Endothelial cell of umbilical vein (primary cell): ENCODE results near the gene PDE1A. TPM values are rescaled to one million over a fixed set of nuclear protein-coding genes. Genes with fewer than 3 reads are reported as not detected.

ENCODE experiments used
- BruUV-seq: library from RNA; stranded (reverse); fragments of 400-500 nt; replicated peaks from 2 replicates; lab custom pipeline; 2021; lab: Mats Ljungman, UMichigan
- CTCF ChIA-PET: fragments of 300-600, 350-600 bp; sonication (Branson Sonifier 250); formaldehyde crosslinking; loops from one replicate; lab custom pipeline; 2021; ENCODE audit warnings: antibody characterized with exemption, inconsistent platforms; lab: Charles Lee
- POLR2A ChIA-PET: fragments of 300-600, 350-600 bp; sonication (Branson Sonifier 250); formaldehyde crosslinking; loops from one replicate; lab custom pipeline; 2021; ENCODE audit warnings: antibody characterized with exemption, inconsistent platforms; lab: Charles Lee
- DNase-seq: peaks from one replicate; pipeline ENCODE4 v3.0.0-alpha.2; 2011; ENCODE audit warnings: low read depth, low spot score
- FAIRE-seq: peaks from 2 replicates; lab custom pipeline; 2011; peaks lifted over from hg19 to GRCh38; lab: Jason Lieb, UNC
- H2AFZ ChIP-seq: 2 replicates; pipeline ENCODE4 v1.6.0; 2012; ENCODE audit warnings: low read depth, low read length, control low read depth, inconsistent platforms
- H3K27ac ChIP-seq: 2 replicates; pipeline ENCODE4 v1.5.1; 2011; ENCODE audit warnings: low read depth, mild to moderate bottlenecking, control low read depth, low read length, moderate library complexity; ENCODE audit not compliant: insufficient read depth
- H3K27me3 ChIP-seq, 2 experiments: 2 replicates each; pipeline versions ENCODE4 v1.6.0 to v1.6.1; 2011; ENCODE audit warnings: low read length in 2 of 2, mixed read lengths in 1 of 2; ENCODE audit not compliant: control insufficient read depth in 2 of 2, insufficient read depth in 2 of 2
- H3K36me3 ChIP-seq, 2 experiments: 2 replicates in 1 of 2; 3 replicates in 1 of 2; pipeline ENCODE4 v1.5.1; 2011; ENCODE audit warnings: low read length in 2 of 2, mild to moderate bottlenecking in 1 of 2, moderate library complexity in 1 of 2; ENCODE audit not compliant: control insufficient read depth in 2 of 2, insufficient read depth in 2 of 2; ENCODE audit errors: extremely low read depth in 1 of 2
- H3K4me1 ChIP-seq: 3 replicates; pipeline ENCODE4 v1.5.1; 2011; ENCODE audit warnings: mild to moderate bottlenecking, low read length; ENCODE audit not compliant: control insufficient read depth, insufficient read depth; ENCODE audit errors: extremely low read depth
- H3K4me2 ChIP-seq: 2 replicates; pipeline ENCODE4 v1.6.1; 2011; ENCODE audit warnings: low read length, control low read depth, mixed read lengths; ENCODE audit not compliant: insufficient read depth
- H3K4me3 ChIP-seq, 3 experiments: fragments of 200-600 bp in 1 of 3; sonication (generic), shearing (Covaris generic) in 1 of 3; replicated peaks in 1 of 3; 2 replicates each; pipeline ENCODE4 v1.5.1; 2011 to 2016; ENCODE audit warnings: control low read depth in 3 of 3, low read length in 3 of 3, mild to moderate bottlenecking in 2 of 3, inconsistent platforms in 1 of 3, low read depth in 1 of 3, moderate library complexity in 1 of 3; ENCODE audit not compliant: insufficient read depth in 1 of 3
- H3K79me2 ChIP-seq: 2 replicates; pipeline ENCODE4 v1.6.0; 2012; ENCODE audit warnings: low read length, inconsistent platforms; ENCODE audit not compliant: control insufficient read depth, insufficient read depth
- H3K9ac ChIP-seq: replicated peaks from 2 replicates; pipeline ENCODE3; 2011; ENCODE audit warnings: low read length, control low read depth; ENCODE audit not compliant: insufficient read depth; ENCODE audit errors: extremely low read depth
- H3K9me1 ChIP-seq: replicated peaks from 3 replicates; pipeline ENCODE4 v1.6.0; 2011; ENCODE audit warnings: mild to moderate bottlenecking, low read length; ENCODE audit not compliant: control insufficient read depth, insufficient read depth; ENCODE audit errors: extremely low read depth
- H3K9me3 ChIP-seq: replicated peaks from 2 replicates; pipeline ENCODE4 v1.5.1; 2012; ENCODE audit warnings: low read length, inconsistent platforms; ENCODE audit not compliant: control insufficient read depth, insufficient read depth
- H4K20me1 ChIP-seq: replicated peaks from 2 replicates; pipeline ENCODE3; 2011; ENCODE audit warnings: mild to moderate bottlenecking, low read length; ENCODE audit not compliant: control insufficient read depth, insufficient read depth; ENCODE audit errors: extremely low read depth
- EZH2 ChIP-seq: IDR thresholded peaks from 2 replicates; pipeline ENCODE4 v1.6.1; 2012; ENCODE audit warnings: borderline replicate concordance, low read depth, mild to moderate bottlenecking, moderate library complexity, low read length, inconsistent platforms; ENCODE audit not compliant: severe bottlenecking
- FOS ChIP-seq: IDR thresholded peaks from 2 replicates; pipeline ENCODE4 v1.6.1; 2011; ENCODE audit warnings: mild to moderate bottlenecking, low read length, moderate library complexity, borderline replicate concordance; ENCODE audit not compliant: insufficient read depth
- GATA2 ChIP-seq: IDR thresholded peaks from 2 replicates; pipeline ENCODE4 v1.7.0; 2011; ENCODE audit warnings: low read depth, mild to moderate bottlenecking, moderate library complexity, mixed read lengths, low read length; ENCODE audit not compliant: insufficient read length, insufficient read depth
- JUN ChIP-seq: IDR thresholded peaks from 2 replicates; pipeline ENCODE4 v1.6.1; 2011; ENCODE audit warnings: borderline replicate concordance, low read depth; ENCODE audit not compliant: insufficient read length, insufficient read depth
- MYC ChIP-seq: IDR thresholded peaks from one replicate; pipeline ENCODE4 v1.6.1; 2011; ENCODE audit warnings: mild to moderate bottlenecking, low read depth, low read length
- POLR2A ChIP-seq: IDR thresholded peaks from 2 replicates; pipeline ENCODE4 v1.6.1; 2012; ENCODE audit warnings: low read depth, mild to moderate bottlenecking, control low read depth, low read length
- POLR2AphosphoS5 ChIP-seq: IDR thresholded peaks from 2 replicates; pipeline ENCODE4 v1.6.1; 2012; ENCODE audit warnings: low read depth, mild to moderate bottlenecking, control low read depth, low read length, moderate library complexity; ENCODE audit not compliant: insufficient read depth
- dilution Hi-C: fragments of 300-500 bp; cut with MboI; formaldehyde crosslinking; loops from one replicate; pipeline ENCODE4 v1.15.0; 2019; ENCODE audit warnings: low sequenced_read_pairs; ENCODE audit not compliant: extremely low pct_ligation_motif_present
- intact Hi-C: fragments of 100-400 bp; cut with micrococcal nuclease; formaldehyde crosslinking; loops from one replicate; pipeline ENCODE4 v1.10.0; 2022
- polyA plus RNA-seq, 4 experiments: library from polyadenylated mRNA; depleted of rRNA in 3 of 4; stranded (reverse) in 3 of 4; unstranded in 1 of 4; fragments of >200 nt; gene quantifications; 2 replicates each; pipeline versions ENCODE4 v1.2.1 to v1.2.3, GENCODE V29; 2011 to 2012; ENCODE audit warnings: missing spikeins in 1 of 4
- total RNA-seq: library from RNA; stranded (reverse); gene quantifications from 2 replicates; pipeline ENCODE4 v1.2.3, GENCODE V29; 2021
- TF ChIP-seq, protein P1 (sequence below): IDR thresholded peaks from 2 replicates; pipeline ENCODE4 v1.6.1; 2011; ENCODE audit not compliant: insufficient read depth, insufficient read length
- TF ChIP-seq, protein P2 (sequence below), 2 donors: IDR thresholded peaks; 1 replicate in 1 of 2; 2 replicates in 1 of 2; pipeline ENCODE4 v1.5.1; 2011; ENCODE audit warnings: low read length in 2 of 2, mild to moderate bottlenecking in 2 of 2, moderate library complexity in 2 of 2, control low read depth in 1 of 2, inconsistent platforms in 1 of 2, low read depth in 1 of 2; ENCODE audit not compliant: insufficient read depth in 1 of 2; ENCODE audit errors: extremely low read depth in 1 of 2

Gene PDE1A
- total and polyA plus RNA-seq, 2 donors (not counting 3 experiments of a cell fraction or from before 2014, with no cell fraction given) = 0.43 to 0.49 TPM

DNA sequence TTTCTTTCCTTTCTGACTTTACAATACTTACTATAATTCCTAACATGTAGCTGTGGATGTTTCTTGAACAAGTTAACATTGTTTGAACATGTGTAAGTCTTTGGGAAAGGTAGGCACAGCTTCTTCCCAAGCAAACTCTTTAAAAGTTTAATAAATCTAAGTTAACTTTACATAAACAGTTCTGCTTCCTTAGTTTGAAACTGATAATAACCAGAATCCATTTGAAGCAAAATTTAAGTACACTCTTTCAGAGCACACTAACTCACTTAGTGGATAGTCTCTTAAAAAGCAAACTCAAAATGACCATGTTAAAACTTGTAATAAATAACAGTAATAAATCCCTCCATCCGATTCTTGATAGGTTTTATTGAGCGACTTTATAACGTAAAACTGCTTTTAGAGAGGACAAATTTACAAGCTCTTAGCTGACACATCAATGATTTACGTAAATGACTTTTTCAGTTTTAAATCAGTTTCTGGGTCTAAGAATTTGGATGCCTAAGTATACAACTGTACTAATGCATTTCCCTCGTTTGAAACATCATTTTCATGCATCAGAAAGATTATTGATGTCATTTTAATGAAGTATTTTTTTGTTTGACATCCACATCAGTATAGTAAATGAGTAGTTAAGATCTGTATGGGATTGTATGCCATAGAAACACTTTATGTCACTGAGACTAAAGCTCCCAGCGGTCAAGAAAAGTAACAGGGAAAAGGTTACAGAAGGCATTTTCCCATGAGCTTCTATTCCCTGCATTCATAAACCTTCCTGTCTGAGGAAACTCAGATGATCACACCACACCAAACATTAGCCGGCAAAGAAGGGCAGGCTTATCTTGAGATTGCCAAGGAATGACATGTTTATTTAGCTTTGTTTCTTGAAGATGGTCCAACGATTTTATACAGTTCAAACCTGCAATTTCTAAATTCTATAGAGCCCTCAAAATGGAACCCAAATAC, 67.5 kb downstream of the PDE1A start:
- dilution Hi-C loops = no loop called here
- intact Hi-C loops = no loop called here
- CTCF ChIA-PET = no interaction called here
- Histone ChIP-seq H3K27me3 (no peaks in the 10 kb centered on the region), H2AFZ (peak overlapping the region; percentile 48), H3K9me1 (no peaks in the 10 kb centered on the region), H3K9me3 (no peaks in the 10 kb centered on the region), H3K9ac (no peak overlapping the region), H3K4me1 (no peaks in the 10 kb centered on the region), H3K4me3 (no peak overlapping the region), H3K27ac (no peak overlapping the region), H3K4me2 (no peak overlapping the region), H4K20me1 (no peaks in the 10 kb centered on the region), H3K79me2 (no peaks in the 10 kb centered on the region), H3K36me3 (no peaks in the 10 kb centered on the region)
- FAIRE-seq (no peak), DNase-seq (peak; percentile 26)
- no TSS peak for BruUV-seq
- POLR2A ChIA-PET = no interaction called here
- TF ChIP-seq FOS = no peak
- TF ChIP-seq MYC = no peak
- no peak for TF ChIP-seq POLR2A
- TF ChIP-seq POLR2AphosphoS5 = no peak
- TF ChIP-seq, protein P1, sequence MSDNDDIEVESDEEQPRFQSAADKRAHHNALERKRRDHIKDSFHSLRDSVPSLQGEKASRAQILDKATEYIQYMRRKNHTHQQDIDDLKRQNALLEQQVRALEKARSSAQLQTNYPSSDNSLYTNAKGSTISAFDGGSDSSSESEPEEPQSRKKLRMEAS = no peak
- TF ChIP-seq, protein P2, sequence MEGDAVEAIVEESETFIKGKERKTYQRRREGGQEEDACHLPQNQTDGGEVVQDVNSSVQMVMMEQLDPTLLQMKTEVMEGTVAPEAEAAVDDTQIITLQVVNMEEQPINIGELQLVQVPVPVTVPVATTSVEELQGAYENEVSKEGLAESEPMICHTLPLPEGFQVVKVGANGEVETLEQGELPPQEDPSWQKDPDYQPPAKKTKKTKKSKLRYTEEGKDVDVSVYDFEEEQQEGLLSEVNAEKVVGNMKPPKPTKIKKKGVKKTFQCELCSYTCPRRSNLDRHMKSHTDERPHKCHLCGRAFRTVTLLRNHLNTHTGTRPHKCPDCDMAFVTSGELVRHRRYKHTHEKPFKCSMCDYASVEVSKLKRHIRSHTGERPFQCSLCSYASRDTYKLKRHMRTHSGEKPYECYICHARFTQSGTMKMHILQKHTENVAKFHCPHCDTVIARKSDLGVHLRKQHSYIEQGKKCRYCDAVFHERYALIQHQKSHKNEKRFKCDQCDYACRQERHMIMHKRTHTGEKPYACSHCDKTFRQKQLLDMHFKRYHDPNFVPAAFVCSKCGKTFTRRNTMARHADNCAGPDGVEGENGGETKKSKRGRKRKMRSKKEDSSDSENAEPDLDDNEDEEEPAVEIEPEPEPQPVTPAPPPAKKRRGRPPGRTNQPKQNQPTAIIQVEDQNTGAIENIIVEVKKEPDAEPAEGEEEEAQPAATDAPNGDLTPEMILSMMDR (IDR thresholded peaks at IDR 0.05; ENCODE audit: extremely low read depth in 1 of 2, insufficient read depth in 1 of 2, low read depth in 1 of 2, low read length in 2 of 2) = no peak
- no peak for TF ChIP-seq EZH2
- TF ChIP-seq GATA2 = no peak
- no peak for TF ChIP-seq JUN
